ENCODE measurements around the gene GPR15. TPM values are rescaled to one million over a fixed set of nuclear protein-coding genes. Genes with fewer than 3 reads are reported as not detected.

Gene GPR15
- total RNA-seq, 1 donor from 2014 or later, result 4.0 TPM

- no peak for DNase-seq (ENCODE audit: low spot score)
These were observed 1.1 kb upstream of the GPR15 start for GRCh38 chr3:98530676-98531075.

- DNase-seq (ENCODE audit: low spot score), result no peak
These were observed 478 bp downstream of the GPR15 start for GRCh38 chr3:98532275-98532637.

- DNase-seq (ENCODE audit: low spot score), result no peak
These were observed 1.2 kb downstream of the GPR15 start for GRCh38 chr3:98532709-98533571.

- no peak for DNase-seq (ENCODE audit: low spot score)
These were observed 2.4 kb downstream of the GPR15 start for GRCh38 chr3:98534168-98534567.

DNA sequence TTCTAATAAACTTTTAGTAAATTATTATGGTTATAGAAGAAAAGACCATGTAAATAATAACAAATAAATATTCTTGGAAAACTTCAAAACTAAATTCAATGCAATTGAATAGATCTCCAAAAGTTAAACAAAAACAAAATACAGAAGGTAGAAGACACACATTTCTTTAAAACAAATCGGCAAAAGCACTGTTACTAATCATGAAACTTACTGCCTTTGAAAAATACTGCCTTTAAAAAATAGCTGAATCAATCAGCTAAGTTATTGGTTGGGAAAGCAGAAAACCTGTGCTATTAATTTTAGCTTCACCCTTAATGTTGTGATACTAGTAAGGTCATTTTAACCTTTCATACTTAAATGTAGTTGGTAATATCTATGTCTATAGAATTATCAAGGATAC is 3.0 kb downstream of the GPR15 start:
- DNase-seq (ENCODE audit: low spot score), result no peak

DNA sequence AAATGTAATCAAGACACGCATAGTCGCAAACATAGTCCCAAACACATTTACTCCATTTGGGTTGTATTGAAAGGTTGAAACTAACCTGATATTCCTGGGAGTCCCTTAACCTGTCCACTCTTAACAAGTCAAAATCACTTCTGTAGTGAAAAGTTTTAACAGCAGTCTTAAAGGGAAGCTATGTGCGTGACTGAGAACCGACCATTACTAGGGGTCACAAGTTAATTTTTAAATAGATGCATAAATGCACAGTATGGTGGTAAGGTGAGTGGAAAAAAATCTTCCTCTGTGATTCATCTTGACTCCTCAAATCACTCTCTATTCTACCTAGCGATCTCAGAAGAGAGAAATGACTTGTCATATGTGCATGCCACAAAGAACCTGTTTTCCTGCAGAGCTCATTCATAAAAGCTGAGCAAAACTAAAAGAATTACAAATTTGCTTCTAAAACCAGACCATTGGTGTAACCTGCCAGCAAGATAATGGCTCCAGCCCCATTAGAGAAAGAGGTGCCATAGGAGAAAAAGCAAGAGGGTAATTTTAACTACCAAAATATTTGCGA is 4.8 kb downstream of the GPR15 start:
- no peak for DNase-seq (ENCODE audit: low spot score)

DNA sequence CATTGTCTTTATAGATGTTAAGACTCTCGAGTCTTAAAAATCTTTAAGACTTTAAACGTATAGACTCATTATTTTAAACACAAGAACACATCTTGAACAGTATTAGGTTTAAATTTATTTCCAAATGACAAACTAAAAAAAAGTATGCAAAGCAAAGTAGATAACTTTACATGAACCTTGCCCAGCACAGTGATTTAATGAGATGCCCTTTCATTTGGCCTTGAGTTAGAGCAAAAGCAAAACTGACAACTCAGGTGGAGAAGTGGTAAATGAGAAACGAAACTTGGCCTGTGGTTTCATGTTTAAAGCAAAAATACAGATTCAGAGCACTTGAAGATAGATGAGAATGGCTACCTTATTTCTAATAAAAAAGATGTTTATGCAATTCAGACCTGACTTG is 8.6 kb downstream of the GPR15 start:
- DNase-seq (ENCODE audit: low spot score), result no peak

DNA sequence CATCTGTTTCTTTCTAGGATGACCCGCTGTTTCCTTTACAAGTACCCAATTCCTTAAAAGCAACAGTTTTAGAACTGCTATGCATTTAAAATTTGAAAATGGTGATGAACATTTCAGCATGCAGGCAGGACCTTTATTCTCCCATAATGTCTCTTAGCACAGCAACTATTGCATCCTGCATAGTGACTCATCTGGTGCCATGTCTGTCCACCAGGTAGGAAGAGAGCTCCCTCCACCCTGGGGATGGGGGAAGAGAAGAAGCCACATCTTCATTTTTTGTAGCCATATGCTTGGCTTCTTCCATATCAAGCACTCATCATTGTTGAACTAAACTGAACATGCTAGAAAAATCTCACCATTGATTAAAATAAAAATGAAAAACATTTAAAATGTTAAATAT is 9.9 kb downstream of the GPR15 start:
- no peak for DNase-seq (ENCODE audit: low spot score)

GRCh38 chr3:98542623-98543022 is 10.8 kb downstream of the GPR15 start:
- no peak for DNase-seq (ENCODE audit: low spot score)

GRCh38 chr3:98545940-98546339 is 14.2 kb downstream of the GPR15 start:
- DNase-seq (ENCODE audit: low spot score), result no peak

DNA sequence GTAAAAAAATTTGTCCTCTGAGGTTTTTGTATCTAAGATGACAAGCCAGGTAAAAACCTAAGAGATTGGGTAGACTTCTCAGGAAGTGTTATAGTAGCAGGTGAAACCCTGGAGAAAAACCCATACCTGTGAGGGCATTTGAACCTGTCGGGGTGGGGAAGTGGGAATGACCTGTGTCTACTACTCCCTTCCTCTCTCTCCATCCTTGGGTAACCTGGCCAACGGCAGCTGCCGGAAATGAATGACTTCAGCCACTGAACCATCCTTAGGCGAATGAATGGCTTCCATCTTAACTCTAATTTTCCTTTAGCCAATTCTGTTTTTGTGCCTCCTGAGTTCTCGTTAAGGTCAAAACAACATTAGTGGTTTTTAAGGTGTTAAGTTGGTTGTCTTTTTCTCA is 16.8 kb downstream of the GPR15 start:
- DNase-seq (ENCODE audit: low spot score), result no peak

DNA sequence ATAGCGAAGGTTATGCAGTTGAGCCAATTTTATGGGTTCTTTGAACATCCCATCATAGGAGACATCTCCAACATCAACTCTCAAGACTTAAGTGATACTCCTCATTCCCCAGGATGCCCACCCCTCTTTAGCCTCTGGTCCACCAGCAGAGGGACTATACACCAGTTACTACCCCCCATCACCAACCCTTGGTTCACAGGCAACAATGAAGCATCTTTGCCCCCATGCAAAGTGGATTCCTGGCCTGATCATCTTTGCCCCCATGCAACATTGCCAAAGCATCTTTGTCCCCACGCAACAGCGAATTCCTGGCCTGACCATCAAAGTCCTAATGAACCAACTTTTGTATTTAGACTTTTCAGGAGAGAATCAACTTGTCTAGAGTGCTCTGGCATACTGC is 19.1 kb downstream of the GPR15 start:
- DNase-seq (ENCODE audit: low spot score), result no peak

DNA sequence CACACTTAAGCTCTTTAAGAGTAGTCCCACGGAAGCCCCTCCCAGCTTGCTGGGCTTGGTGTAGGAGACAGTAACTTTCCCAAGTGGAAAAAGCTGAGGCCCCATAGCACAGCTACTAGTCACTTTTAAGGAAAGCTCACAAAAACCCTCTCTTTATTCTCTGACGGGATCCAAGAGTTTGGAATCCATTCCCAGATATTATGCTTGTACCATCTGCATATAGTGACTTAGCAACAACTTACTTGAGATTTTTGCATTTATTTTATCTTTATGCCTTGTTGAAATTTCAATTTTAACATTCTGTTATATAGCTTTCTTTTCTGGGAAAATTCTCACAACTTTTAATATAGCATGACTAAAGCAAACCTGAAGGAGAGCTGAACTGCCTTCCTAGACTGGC is 19.5 kb downstream of the GPR15 start:
- DNase-seq (ENCODE audit: low spot score), result no peak

DNA sequence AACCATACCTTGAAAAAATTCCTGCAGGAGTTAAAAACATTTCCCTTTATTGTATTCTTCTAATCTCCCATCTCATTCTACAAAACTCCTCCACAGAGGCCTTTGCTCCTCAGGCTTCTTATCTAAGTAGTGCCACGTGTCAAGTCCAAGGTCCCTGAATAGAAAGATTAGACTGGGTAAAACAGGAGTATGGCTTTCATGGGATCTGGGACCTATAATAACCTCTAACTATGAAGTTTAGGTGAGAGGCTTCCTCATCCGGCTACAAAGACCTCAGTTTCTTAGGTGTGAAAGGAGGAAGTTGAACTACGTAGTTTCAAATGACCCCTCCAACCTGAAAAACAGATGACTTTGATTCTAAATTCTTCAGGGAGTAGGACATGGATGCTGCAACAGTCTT is 20.0 kb downstream of the GPR15 start:
- DNase-seq (ENCODE audit: low spot score), result no peak

DNA sequence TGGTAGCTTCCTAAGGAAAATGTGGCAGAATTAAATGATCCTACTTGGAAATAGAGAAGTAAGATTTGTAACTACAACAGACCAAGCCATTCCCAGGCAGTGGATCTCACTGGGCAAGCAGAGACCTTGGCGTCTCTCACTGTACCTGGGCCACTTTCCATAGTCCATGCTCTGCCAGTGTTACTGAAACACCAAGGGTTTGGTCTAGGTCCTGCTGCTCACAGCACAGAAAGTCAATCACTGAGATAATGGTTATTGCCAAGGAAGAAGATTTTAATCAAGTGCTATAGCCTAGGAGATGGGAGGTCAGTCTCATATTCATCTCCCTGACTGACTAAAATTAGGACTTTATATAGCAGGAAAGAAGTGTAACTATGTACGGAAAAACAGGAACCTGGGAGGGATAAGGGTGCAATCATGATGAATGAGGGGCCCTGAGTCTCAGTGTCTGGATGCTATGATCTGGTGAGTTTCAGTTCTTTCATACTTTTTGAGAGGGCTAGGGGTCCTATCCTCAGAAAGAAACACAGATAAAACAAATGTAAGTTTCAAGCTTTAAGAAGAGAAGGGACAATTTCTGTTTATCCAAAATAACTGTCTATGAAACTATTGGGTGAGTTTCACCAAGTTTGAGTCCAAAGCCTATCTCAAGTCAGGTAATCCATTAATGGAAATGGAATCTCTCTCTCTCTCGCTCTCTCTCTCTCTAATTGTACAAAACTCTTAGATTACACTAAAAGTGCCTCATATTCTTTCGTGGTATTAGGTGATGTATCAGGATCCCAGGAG is 20.6 kb downstream of the GPR15 start:
- no peak for DNase-seq (ENCODE audit: low spot score)

DNA sequence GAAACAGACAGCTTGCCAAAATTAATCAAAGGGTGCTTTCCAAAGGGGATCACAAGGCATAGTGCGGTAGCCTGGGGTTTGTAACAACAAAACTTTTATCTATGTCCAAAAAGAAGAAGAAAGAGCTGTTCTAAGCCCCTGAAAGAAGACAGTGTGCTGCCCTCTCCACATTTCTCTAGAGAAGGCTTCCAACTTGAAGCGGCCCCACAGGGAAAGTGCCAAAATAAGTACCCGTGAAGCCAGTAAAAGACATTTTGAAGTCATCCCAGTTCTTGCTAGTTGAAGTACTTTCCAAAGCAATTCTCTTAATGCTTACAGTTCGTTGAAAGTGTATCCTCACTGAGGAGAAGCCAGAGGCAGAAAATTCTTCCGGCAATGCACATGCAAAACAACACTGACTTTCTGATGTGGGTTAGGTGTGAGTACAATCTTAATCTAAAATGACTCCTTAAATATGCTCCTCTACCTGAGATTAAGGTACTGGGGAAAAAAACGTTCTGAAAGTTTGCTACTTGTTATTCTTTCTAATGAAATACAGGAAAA is 21.3 kb downstream of the GPR15 start:
- no peak for DNase-seq (ENCODE audit: low spot score)

DNA sequence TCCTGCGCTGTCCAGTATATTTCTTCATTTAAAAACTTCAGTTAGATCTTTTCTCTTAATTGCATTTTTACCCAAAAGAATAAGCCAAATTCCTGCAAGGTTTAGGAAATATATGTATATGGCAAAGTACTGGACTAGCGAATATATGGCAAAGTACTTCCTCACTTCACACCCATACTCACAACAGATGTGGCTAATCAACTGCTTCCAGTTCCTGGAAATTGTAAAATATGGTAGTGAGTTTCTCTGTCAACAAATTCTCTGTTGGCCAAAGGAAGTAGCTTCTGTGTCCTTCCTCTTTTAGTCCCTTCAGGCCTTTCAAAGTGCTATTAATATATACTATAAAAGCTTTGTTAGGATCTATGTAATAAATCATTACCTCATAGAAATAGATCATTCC is 22.0 kb downstream of the GPR15 start:
- DNase-seq (ENCODE audit: low spot score), result no peak

DNA sequence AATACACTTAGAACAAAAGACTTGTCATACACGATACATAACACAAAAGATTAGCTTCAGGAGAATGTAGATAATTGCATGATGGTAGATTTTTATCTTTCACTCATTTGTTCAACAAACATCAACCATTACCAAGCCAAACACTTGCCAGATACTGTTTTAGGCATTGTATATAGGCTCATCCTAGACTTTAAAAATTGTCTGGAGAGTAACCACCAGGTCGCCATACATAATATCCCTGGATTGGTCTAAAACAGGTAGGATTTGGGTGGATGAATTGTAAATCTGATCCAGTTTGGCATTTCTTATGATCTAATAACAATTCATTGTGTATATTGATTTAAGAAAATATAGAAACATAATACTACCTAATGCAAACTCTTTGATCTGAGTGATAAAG is 22.8 kb downstream of the GPR15 start:
- DNase-seq (ENCODE audit: low spot score), result no peak

DNA sequence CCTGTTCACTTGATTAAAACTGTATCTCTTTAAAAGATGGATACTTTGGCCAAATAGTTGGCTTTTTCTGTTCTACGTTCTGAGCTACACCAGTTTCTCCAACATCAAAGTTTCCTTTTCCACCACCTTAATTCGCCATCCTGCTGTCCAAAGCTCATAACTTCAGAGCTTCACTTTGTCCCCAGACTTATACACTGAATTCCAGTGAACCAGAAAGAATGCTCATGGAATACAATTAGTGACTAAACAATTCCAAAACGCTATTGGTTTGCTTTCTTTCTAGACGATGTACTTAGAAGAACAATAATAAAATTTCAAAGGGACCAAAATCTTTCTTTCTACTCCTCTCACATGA is 23.2 kb downstream of the GPR15 start:
- DNase-seq (ENCODE audit: low spot score), result no peak

DNA sequence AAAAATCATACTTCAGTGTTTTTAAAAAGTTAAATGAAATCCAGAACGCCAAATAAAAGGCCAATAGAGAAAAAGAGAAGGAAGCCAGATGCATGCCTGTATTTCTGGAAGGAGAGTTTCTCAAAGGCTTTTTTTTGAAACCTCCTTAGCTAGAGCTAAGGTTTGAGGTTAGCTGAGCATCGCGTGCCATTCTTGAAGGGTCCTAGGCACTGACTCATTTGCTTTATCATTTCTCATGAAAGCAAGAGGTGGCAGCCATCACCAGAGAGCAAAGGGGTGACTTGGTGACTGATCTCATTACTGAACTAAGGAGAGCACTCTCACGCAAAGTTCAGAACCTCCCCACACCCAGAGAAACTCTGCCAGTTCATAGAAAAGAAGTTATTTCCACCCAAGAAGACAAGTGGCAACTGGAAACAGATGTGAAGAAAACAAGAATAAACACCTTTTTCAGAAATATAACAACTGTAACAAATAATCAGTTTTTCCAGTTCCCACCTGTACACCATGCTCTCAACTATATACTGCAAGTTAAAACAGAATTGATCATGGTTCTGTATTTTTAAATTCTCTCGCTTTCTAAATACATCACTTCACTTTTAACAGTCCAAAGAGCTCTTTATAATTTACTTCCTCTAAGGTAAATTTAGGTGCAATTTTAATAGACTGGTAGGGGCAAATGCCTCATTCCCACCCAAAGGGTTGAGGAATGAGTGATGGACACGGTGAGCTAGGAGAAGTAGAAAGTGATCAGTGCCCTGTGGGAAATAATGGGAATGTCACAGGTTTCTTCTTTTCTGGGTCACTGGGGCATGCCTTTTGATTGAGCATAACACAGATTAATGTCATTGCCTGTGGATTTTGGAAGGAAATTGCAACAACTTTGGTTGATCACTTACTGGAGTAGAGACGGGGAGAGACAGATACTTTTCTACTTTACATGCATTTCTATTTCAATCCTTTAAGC is 24.7 kb downstream of the GPR15 start:
- DNase-seq (ENCODE audit: low spot score), result no peak

DNA sequence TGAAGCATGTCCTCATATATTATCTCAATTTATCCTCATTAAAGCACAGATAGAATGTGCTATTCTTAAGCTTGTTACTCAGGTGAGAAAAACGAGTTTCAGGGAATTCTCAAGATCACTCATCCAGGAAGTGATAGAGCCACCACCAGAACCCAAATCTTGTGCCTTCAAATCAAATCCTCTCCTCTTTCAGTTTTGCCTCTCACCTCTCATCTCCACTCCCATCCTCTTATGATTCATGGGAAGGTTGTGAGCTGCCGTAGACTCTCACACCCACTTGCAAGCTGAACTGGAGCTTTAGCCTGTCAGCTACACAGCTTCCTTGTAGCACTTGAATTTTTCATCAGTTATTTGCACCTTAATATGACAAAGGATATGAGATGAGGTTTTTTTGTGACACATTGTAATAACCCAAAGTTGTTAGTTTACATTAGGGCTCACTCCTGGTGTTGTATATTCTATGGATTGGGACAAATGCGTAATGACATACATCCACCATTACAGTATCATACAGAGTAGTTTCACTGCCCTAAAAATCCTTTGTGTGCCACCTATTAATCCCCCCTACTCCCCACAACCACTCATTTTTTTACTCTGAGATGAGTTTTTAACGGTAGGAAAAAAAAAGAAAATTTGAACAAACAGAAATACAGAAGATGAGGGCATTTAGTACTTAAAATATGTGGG is 25.7 kb downstream of the GPR15 start:
- DNase-seq (ENCODE audit: low spot score), result no peak

Data from ureter (tissue), 1 donor.